SW480 (cell line): ENCODE data around the gene MYRIP.
"Not testable (repeated sequence)": the region's sequence is repeated elsewhere in the genome, so short reads cannot be mapped to it uniquely, and the experiment has no call there.

Source experiments
- DNase-seq: peaks from one replicate; pipeline ENCODE4 v3.0.0-alpha.2; 2016; ENCODE audit warnings: low spot score

MYRIP gene

DNA sequence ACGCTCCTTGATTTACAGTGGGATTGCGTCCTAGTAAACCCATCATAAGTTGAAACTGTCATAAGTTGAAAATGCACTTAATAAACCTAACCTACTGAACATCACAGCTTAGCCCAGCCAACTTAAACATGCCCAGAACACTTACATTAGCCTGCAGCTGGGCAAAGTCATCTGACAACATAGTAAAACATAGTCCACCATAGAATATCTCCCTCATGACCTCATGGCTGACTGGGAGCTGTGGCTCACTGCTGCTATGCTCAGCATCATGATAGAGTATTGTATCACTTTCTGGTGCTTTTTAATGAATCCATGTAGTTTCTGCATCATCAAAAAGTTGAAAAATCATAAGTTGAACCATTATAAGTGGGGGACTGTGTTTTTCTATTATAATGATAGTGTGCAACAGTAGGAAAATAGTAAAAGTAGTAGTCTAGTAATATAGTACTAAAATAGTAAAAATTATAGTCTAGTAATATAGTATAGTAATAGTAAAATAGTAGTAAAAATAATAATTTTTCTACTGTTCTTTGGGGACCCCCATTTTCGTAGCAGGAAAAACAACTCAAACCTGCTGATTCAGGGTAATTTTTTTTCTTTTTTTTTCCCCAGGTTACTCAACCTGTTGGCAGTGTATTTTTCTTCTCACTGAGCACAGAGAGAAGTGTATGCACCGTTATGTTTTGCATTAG is 233.5 kb downstream of the MYRIP start:
- no peak for DNase-seq

DNA sequence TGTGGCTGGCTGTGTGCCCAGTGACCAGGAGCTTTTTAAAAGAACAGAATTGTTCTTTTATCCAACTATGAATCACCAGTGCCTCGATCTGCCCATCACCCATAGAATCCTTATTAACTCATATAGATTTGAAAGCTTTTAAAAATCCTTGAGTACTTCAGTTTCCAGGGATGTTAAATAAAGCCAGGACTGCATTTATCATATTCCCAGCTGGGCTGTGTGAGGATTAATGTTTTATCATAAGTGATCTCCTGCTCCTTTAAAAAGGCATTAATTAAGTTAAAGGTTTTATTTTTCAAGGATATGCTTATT is 234.0 kb downstream of the MYRIP start:
- no peak for DNase-seq

DNA sequence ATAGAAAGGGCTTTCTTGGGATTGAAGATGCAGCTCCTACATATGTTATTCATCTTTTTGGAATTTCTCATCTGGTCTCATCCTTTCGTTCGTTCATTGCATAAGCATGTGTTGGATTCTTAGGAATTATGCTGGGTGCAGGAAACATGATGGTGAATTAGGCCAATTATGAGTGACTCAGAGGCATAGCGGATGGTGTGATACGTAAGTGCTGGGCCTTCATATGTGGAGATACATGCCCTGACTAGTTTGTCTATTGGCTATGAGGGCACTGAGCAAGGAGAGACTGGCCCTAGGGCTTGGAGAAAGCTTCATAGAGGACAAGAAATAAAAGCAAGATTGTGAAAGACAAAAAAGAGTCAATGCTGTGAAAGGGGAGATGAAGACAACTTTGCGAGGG is 235.1 kb downstream of the MYRIP start:
- DNase-seq: no peak

DNA sequence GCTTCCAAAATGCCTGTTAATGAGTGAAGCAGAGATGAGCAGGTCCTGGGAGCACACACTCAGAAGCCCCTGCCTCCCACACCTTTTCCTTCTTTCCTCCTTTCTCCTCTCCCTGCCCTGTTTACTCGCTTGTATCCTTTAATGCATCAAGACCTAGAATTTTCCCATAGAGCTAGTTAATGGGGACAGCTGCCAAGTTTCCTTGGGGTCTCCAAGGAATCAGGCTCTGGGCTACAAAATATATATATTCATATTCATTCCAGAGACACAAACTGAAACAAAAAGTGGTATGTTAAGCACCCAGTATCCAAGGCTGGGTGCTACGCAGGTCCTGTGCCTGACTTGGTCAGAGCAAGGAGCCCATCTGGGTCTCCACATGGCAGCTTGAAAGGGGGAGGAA is 235.6 kb downstream of the MYRIP start:
- DNase-seq: no peak

DNA sequence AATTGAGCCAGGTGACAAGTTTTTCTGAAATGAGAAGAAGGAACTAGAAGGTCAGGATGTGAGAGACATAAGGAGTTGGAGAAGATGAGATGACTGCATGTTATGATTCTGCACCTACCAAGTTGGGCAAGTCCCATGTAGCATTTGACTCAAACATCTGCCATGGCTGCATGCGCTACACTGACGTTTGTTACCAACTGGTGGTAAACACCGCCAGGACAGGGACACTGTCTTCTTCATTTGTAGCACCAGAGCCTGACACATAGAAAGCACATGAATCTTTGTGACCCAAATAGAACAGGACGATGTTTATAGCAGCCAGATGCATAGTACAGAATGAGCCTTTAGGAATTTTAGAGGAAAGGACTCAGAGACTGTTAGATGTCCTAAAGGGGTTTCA is 236.7 kb downstream of the MYRIP start:
- no peak for DNase-seq

DNA sequence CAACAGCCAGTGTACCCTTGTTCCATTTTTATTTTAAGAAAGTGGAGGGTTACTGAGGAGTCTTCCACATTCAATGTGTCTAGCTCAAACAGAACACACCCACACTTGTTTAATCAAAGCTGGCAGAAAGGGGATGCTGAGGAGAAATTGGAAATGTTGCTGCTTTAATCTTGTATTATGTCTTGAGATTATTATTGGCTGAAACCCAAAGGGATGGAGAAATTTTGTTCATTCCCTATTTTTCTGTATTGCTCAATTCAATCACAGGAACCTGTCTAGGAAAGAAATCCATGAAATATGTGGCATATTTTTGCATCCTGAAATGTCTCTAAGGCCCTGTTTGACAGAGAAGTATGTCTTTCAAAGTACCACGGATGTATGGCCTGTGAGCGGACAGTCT is 238.0 kb downstream of the MYRIP start:
- DNase-seq: no peak

DNA sequence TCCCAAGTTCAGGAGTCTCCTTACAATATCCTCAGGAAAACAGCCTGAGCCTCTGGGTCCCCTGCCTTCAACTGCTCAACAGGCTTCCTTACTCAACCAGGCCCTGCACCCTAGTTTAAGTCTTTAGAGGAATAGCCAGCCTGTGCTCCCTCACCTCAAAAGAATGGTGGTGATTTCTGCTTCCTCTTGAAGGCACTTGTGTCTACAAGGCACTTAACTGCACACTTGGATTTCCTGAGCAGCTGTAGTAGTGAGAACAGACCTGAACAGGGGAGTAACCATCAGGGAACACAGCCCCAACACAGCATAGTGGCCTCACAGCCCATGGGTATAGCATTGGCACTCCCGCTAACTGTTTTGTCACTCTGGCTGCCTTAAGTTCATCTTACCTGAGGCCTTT is 244.3 kb downstream of the MYRIP start:
- no peak for DNase-seq

DNA sequence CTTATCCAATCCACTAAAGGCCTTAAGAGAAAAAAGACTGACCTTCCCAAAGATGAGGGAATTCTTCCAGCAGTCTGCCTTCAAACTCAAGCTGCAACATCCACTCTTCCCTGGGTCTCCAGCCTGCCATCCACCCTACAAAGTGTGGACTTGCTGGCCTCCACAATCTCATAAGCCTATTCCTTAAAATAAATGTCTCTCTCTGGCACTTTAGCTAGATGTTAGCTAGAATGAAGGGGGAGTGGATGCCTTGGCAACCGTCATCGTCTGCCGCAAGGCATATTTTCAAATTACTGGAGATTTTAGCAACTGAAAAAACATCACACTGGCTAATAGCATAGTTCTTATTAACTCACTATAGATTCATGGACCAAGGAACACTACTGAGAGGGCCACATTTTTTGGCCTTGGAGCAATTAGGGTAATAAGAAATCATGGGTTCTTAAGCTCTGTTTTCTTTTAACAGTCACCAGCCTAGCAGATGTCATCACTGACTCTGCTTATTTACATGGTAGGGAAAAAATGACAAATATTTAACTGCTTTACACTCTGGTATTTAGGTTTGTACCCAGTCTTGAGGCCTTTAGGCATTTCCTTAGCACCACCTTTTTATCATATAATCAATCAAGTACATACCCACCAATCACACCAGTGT is 245.3 kb downstream of the MYRIP start:
- no peak for DNase-seq

DNA sequence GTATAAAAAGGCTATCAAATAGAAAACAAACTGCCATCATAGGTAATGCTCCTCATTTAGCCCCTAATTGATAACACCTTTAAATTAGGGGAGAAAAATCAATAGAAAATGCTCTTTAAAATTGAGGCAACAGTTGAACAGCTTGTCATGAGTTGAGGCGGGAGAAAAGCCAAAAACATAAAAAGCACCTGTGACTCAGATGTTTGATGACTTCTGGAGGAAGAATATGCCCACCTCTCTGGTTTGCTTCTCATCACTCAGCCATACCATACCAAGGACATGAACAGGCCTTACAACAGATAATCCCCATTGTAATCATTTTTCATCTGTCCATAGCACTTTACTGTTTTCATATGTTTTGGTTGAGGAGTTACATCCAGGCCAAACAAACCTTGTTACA is 246.0 kb downstream of the MYRIP start:
- DNase-seq: no peak

DNA sequence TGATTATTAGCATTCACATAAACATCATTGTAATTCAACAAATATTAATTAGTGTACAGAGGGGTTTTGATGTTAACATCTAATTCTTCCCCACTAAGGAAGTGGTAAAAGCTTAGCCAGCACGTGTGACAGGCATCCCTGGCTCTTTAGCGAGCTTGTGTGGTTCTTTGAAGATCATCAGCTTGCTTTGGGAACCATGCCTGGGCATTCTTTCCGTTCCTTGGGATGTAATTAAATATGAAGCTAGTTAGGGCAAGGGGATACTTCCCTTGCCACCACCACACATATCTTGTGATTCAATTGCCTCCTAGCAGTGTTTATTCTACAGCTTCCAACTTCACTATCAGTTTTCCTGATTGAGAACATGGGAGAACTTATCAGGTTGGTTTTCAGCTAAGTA is 246.5 kb downstream of the MYRIP start:
- DNase-seq: no peak

DNA sequence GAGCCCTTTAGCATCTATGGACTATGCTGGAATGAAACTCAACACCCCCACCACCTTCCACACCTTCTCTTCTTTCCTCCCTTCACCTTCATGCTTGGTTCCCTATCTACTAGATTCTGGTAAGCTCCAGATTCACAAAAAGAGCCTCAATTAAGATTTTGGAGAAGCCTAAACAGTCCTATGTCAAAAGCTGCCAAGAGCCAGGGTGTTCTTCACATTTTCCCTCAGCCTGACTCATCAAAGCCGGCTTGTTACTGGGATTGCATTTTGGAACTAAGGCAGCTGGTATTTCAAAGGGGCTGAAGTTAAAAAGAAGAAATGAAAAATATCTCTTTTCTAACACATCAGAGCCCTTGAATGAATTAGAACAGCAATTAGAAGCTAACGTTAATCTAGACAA is 247.7 kb downstream of the MYRIP start:
- DNase-seq: no peak

DNA sequence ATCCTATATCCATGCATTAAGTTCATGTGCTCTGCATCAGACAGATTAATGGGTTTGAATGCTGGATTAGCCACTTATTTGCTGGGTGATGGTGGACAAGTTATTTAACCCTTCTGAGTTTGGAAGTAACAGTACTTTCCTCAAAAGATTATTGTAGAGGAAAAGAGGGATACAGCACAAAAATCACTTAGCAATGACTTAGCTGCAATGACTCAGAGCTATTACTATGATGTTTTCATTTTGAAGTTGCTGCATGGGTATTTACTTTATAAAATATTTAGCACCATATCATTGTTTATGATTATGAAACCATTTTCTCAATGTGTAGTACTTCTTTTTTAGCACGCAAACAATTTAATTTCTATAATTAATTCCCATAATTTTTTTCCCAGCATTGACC is 248.4 kb downstream of the MYRIP start:
- no peak for DNase-seq

DNA sequence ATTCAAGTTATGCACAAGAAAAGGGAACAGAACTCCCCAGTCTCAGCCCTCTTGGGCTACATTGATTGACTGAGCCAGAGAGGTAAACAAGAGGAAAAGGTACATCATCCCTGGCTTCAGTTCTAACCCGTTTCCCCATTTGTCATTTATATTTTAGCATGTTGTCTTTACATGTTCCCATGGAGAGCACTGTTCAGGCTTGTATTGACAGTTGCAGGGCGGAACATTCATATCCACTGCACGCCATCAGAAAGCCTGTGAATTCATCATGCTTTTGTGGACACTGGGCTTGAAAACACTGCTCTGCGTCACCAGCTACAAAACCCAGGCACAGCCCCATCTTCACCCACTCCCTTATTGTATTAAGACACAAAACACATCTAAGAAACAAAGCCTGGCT is 259.2 kb downstream of the MYRIP start:
- DNase-seq: no peak

DNA sequence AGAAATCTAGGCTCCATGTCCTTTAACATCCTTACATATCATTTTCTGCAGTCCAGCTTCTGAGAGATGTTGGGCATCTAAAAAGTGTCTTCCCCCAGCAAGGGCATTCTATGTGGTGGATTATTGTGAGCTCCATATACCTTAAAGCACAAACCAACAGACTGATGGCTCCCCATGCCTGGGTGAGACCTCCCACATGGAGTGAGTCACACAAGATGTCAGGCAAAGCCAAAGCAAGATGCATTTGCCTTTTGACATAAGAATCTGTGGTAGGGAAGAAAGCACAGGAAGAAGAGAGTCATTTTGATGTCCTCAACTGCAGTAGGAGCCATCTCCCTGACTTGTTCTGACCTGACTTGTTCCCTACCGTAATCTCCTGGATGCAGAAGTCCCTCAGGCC is 261.4 kb downstream of the MYRIP start:
- DNase-seq: no peak

DNA sequence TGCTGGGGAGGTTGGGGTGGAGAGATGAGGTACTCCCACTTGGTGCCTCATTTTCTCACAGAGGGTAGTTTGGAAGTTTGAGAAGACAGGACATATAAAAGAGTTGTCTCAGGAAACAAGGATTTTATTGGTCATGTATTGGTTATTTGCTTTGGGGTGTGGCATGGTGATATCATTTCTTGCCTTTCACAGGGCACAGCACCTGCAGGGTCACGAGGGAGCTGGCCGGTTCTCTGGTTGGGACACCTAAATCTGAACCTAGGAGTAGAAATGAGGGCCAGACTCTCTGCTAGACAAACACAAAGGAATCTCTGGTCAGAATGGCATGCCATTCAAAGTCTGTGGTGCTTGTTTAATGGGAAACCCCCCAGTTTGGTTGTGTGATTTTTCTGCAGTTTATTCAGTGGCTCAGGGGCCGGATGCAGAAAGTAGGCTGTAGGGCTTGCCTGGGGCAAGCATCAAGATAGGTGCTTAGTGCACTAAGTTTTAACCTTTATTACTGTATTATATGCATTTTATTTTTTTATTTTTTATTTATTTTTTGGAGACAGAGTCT is 262.4 kb downstream of the MYRIP start:
- DNase-seq: no peak

DNA sequence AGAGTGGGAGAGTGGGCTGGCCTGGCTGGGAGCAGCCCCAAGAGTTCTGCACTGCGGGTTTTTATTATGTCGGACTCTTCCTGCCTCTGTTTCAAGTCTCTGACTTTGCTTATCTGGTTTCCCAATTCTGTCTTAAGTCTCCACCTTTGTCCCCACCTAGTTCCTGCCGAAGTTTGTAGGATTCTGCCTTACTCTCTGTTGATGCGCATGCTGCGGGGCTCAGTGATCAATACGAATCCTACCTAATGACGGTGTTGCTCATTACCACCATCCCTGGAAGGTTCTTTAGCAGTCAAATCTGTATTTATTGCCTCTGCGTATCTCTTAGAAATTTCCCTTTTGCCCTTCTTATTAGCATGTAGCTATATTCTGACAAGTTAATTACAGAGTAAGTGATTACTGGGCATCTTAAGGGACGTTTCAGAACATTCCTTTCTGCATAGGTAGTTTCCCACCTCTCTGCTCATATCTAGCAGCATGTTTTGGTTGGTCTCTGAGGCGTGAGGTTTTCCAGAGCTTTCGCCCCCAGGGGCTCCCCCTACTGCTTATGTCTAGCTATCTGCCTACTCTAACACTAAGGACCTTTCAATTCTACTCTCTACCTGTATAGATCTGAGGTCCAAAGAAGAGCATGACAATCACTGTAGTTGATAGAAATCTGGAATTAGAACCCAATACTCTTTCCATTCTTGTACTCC is 264.1 kb downstream of the MYRIP start:
- peak; percentile 11 for DNase-seq

DNA sequence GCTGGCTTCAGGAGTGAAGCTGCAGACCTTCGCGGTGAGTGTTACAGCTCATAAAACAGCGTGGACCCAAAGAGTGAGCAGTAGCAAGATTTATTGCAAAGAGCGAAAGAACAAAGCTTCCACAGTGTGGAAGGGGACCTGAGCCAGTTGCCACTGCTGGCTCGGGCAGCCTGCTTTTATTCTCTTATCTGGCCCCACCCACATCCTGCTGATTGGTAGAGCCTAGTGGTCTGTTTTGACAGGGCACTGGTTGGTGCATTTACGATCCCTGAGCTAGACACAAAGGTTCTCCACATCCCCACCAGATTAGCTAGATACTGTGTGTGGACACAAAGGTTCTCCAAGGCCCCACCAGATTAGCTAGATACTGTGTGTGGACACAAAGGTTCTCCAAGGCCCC is 267.7 kb downstream of the MYRIP start:
- DNase-seq: not testable (repeated sequence)

DNA sequence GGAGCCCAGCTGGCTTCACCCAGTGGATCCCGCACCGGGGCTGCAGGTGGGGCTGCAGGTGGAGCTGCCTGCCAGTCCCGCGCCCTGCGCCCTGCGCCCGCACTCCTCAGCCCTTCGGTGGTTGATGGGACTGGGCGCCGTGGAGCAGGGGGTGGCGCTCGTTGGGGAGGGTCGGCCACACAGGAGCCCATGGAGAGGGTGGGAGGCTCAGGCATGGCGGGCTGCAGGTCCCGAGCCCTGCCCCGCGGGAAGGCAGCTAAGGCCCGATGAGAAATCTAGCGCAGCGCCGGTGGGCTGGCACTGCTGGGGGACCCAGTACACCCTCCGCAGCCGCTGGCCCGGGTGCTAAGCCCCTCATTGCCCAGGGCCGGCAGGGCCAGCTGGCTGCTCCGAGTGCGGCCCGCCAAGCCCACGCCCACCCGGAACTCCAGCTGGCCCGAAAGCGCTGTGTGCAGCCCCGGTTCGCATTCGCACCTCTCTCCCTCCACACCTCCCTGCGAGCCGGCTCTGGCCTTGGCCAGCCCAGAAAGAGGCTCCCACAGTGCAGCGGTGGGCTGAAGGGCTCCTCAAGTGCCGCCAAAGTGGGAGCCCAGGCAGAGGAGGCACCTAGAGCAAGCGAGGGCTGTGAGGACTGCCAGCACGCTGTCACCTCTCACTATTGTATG is 268.6 kb downstream of the MYRIP start:
- not testable (repeated sequence) for DNase-seq

DNA sequence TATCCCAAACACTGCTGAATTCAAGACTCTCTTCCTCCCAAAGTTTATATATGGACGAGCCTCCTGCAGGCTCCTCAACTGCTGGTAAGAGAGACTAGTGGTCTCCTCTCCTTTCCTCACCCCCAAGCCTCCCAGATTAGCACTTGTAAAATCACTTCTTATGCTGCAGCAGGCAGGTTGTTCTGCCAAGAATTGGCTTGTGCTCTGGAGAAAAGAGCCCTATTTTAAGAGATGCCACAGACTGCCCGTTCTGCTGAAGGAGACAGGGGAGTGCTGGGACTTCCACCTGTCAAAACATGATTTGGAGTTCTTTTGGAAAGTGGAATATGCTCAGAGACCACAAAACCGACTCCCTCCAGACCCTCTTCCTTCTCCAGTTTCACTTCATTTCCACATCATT is 269.2 kb downstream of the MYRIP start:
- no peak for DNase-seq

DNA sequence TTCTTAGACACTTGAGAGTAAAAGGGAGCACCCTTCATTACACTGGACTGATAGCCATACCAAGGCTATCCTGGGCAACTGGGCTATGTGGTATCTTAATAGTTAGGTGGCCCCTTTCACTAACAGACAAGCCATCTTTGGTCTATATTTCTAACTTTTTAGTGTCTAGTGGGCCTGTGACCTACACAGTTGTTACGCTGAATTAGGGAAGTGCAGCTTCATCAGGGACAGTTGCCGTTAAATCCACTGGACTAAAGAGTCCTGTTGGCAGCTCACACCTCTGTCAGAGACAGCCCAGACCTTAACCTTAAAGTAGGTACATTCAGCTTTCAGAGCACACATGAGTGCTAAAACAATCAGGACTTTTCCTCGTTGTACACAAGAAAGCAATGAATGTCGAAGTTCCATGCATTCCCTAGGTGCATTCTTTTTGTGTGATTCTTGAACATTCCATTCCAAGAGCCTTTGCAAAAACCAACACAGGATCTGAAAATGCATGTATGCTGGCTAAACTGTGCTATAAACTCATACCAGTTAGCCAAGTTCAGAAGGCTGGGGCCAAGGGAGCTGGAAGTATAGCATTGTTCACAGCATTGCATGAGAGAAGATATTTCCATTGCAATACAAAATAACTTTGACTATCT is 269.9 kb downstream of the MYRIP start:
- no peak for DNase-seq

DNA sequence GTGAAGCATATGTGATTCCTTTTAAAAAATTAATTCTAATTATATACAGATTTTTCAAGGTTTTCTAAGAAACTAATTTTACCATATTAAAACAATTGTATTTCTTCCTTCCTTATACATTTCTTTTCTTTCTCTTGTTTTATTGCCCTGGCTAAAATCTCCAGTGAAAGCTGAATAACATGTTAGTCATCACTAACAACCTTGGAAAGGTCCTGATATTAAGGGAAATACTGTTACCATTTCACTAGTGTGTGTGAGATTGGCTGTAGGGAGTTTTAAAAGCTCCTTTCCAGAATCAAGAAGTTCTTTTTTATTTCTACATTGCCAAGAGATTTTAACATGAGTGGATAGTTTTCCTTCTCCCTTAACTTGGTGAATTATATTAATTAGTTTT is 270.4 kb downstream of the MYRIP start:
- DNase-seq: no peak

DNA sequence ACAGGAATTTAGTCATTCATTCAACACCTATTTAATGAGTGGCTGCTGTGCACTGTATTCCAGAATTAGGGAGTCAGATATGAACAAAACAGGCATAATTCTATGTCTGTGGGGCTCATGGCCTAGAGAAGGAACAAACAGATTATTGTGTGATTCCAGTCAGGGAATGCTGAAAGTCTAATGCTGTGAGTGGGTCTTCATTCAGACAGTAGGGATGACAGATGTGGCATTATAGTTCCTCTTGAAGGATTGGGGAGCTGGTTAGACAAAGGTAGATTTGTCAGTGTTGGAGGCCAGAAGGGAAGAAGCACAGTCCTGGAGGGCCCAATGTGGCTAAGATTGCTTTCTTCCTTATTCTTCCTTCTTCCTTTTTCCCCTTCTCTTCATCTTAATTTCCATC is 273.7 kb downstream of the MYRIP start:
- no peak for DNase-seq
